22Rv1 (cell line): ENCODE data around the gene KLF13.

Experiments used
- H3K27ac ChIP-seq: fragments of 450-650 bp; 2 replicates; pipeline ENCODE4 v1.5.1; 2017
- ZFX ChIP-seq: fragments of 450-650 bp; IDR thresholded peaks from 2 replicates; pipeline ENCODE4 v1.6.1; 2017; ENCODE audit warnings: antibody characterized with exemption, borderline replicate concordance
- TF ChIP-seq, protein P1 (sequence below): fragments of 450-650 bp; IDR thresholded peaks from 2 replicates; pipeline ENCODE4 v1.5.1; 2017; ENCODE audit warnings: mild to moderate bottlenecking

Gene KLF13

DNA sequence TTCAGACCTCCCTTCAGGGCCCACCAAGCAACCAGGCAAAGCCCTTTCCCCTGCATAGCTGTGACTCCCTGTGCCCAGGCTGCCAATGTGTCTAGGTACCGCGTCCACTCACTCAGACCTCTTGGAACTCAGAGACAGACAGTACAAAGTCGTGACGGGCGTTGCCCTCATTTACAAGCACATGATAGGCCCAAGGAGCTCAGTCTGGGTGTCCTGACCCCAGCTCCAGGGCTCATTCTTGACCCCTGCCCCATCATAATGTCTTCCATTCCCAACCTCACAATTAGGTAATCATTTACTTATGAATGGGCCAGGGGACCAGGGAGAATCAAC lies 56.0 kb downstream of the KLF13 start:
- H3K27ac ChIP-seq: no peak overlapping the region
- TF ChIP-seq ZFX: no peak
- TF ChIP-seq, protein P1, sequence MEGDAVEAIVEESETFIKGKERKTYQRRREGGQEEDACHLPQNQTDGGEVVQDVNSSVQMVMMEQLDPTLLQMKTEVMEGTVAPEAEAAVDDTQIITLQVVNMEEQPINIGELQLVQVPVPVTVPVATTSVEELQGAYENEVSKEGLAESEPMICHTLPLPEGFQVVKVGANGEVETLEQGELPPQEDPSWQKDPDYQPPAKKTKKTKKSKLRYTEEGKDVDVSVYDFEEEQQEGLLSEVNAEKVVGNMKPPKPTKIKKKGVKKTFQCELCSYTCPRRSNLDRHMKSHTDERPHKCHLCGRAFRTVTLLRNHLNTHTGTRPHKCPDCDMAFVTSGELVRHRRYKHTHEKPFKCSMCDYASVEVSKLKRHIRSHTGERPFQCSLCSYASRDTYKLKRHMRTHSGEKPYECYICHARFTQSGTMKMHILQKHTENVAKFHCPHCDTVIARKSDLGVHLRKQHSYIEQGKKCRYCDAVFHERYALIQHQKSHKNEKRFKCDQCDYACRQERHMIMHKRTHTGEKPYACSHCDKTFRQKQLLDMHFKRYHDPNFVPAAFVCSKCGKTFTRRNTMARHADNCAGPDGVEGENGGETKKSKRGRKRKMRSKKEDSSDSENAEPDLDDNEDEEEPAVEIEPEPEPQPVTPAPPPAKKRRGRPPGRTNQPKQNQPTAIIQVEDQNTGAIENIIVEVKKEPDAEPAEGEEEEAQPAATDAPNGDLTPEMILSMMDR: no peak

DNA sequence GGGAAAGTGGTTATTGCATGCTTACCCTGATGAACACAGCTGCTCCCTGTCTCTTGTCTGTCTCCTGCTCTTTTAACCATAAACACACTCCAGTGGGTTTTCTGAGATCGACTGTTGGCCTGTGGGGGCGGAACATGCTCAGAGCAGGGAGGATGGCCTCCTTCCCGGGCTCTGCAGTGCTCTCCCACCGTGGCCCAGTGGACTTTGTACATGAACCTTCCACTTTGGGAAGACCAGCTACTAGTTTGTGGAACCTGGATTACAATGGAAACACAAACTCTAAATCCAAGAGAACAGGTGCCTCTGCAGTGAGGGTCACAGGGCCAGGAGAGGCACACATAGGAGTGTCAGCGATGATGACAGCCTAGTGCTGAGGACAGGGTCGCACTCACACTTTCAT lies 56.5 kb downstream of the KLF13 start:
- no peak overlapping the region for H3K27ac ChIP-seq
- TF ChIP-seq ZFX: no peak
- TF ChIP-seq, protein P1: no peak

DNA sequence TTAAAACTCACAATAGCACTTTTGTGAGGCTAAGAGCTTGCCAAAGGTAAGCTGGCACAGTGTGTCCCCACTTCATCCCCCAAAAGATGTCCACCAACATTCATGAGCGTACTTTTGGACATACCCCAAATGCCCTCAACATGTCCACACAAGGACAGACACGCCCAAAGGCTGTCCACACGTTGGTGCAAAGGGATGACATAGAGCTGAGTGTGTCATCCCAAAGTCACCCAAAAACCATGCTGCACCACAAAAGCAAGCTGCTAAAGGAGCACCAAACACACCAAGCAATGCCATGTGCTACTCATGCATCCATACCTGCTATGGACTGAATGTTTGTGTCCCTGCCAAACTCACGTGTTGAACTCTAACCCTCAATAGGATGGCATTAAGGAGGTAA lies 57.9 kb downstream of the KLF13 start:
- no peak overlapping the region for H3K27ac ChIP-seq

DNA sequence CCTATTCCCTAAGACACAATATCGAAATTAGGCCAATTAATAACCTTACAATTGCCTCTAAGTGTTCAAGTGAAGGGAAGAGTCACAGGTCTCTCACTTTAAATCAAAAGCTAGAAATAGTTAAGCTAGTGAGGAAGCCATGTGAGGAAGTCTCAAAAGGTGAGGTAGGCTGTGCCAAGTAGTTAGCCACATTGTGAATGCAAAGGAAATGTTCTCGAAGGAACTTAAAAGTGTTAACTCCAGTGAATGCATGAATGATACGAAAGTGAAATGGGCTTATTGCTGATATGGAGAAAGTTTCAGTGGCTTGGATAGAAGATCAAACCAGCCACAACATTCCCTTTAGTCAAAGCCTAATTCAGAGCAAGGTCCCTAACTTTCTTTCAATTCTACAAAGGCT lies 59.1 kb downstream of the KLF13 start:
- TF ChIP-seq, protein P1: no peak
- no peak for TF ChIP-seq ZFX
- no peak overlapping the region for H3K27ac ChIP-seq

More for the DNA sequence above, 57.9 kb downstream of the KLF13 start:
- TF ChIP-seq, protein P1: no peak
- TF ChIP-seq ZFX: no peak

DNA sequence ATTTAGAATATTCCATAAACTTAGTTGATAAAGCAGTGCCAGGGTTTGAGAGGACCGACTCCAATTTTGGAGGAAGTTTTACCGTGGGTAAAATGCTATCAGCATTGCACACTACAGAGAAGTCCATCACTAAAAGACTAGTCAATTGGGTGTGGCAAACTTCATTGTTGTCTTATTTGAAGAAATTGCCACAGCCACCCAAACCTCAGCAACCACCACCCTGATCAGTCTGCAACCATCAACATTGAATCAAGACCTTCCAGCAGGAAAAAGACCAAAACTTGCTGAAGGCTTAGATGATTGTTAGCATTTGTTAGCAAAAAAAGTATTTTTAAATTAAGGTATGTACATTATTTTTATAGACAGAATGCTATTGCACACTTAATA lies 60.5 kb downstream of the KLF13 start:
- TF ChIP-seq, protein P1: no peak
- TF ChIP-seq ZFX: no peak
- no peak overlapping the region for H3K27ac ChIP-seq

DNA sequence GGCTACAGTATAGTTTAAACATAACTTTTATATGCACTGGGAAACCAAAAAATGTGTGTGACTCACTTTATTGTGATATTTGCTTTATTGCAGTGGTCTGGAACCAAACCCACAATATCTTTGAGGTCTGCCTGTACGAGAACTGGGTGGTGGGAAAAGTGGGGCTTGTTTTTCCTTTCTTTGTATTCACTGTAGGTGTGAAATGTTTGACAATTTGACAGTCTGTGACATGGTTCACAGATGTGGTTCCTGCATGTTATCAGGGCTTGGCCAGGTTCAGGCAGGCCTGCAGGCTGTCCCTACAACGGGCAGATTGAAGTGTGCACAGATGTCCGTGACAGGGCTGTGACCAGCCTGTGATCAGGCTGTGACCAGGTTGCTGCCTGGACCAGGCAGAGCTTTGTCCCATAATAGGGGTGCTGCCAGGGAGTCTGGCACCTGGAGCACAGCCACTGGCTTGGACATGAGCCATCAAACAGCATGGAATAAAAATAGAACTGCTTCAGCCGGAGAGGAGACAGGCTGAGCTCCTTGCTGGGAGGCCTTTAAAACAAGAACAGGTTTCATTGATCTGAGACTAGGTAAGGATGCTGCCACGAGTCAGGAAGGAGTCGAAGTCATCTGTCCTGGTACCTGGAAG lies 61.0 kb downstream of the KLF13 start:
- TF ChIP-seq, protein P1: no peak
- no peak for TF ChIP-seq ZFX
- H3K27ac ChIP-seq: no peak overlapping the region

DNA sequence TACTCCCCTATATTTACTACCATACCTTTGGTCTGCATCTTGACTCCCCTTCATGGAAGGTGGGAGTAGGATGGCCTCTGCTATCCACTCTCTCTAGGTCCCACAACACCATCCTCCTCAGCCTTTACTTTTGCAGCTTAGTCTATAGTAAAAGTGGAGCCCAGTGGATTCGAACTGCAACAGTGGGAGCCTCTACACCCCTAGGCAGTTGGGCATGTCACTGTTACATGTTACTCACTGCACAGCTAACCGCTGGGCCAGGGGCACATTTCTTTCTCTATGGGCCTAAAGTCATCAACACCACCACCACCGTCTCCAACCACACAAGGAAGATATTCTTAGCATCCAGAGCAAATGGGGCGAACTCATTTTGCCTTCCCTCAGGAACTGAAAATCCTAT lies 62.9 kb downstream of the KLF13 start:
- TF ChIP-seq, protein P1: no peak
- TF ChIP-seq ZFX: no peak

More for the DNA sequence above, 62.9 kb downstream of the KLF13 start:
- no peak overlapping the region for H3K27ac ChIP-seq
